ENCODE results near the gene TMEM185B. TPM values are rescaled to one million over a fixed set of nuclear protein-coding genes. Genes with fewer than 3 reads are reported as not detected.
"Not testable (repeated sequence)": the region's sequence is repeated elsewhere in the genome, so short reads cannot be mapped to it uniquely, and the experiment has no call there.

Gene TMEM185B
- polyA plus RNA-seq = 10 to 100 TPM in 1 of 3 donors, 1 to 10 TPM in 2; 7.5 to 19.0 (median 8.3) TPM

DNA sequence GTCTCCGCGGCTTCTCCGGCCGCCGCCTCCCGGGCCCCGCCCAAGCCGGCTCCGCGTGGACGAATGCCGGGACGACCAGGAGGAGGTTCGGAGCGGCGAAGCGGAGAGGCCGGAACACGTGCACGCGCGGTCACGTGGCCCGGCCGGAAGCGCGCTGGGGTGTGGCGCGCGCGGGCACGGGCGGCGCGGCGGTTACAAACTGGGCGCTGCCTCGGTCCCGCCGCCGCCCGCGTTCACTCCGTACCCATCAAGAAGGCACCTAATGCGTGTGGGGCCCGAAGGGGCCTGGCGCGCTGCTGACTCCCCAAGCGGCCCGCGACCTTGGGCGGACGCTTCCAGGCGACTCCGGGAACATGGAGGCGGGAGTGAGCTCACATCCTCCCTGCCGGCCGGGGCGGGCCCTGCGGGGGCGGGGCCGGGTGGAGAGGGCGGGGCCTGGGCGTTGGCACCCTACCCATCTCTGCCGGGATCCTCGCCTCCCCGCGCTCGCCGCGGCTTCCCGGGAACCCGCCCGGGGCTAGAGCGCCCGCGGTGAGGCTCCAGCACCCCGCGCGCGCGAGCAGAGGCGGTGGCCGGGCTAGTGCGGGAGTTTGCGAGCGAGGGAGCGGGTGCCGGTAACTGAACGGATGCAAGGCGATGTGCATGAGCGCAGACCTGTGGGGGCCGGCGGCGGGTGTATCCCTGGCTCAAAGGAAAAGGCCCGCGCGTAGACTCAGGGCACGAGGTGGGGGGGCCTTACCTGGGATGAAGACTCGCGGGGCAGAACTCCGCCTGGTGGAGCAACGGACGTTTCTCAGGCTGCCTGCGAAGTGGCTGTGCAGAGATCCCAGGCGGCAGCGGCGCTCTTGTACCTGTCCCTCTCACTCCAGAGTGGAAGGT is at the start of gene TMEM185B:
TMEM185B (minus strand) TSS at position 367 of the 879 bp plus-strand sequence. CDS start 424 bp downstream, outside the sequence.
- 1 to 3% (median 2%) methylated on average over 87 to 108 of the region's 108 CpGs for WGBS, 3 donors
- H3K27ac ChIP-seq (ENCODE audit: low read depth, low read length) = peak within 1 kb of the TSS; percentile 45

DNA sequence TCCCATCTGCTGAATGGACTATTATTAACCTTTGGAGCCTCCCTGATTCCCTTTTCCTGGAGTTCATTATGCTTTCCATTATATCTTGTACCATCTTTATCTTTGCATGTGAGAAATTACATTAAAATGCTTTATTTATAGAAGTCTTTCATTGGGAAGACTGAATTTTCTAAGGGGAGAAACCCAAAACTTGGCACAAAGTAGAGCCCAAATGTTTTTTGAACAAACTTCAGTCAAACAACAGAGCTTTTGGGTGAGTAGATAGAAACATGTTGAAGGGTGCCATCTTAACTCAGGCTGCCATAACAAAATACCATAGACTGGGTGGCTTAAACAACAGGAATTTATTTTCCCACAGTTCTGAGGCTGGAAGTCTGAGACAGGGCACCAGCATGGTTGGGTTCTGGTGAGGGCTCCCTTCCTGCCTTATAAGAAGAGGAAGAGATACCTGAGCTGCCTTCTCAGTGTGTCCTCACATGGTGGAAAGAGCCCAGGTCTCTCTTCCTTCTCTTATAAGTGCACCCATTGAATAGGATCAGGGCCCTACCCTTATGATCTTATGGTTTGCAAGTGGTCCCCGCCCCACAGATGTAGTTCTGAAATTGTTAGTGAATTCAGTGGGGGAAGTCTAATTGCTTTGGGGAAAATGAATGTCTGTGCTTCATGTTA is 48.6 kb upstream of the TMEM185B start:
- no peak overlapping the region for H3K27ac ChIP-seq (ENCODE audit: low read depth, low read length)
- WGBS, 3 donors = 97 to 100% (median 98%) methylated on average over 1 of the region's 1 CpG

DNA sequence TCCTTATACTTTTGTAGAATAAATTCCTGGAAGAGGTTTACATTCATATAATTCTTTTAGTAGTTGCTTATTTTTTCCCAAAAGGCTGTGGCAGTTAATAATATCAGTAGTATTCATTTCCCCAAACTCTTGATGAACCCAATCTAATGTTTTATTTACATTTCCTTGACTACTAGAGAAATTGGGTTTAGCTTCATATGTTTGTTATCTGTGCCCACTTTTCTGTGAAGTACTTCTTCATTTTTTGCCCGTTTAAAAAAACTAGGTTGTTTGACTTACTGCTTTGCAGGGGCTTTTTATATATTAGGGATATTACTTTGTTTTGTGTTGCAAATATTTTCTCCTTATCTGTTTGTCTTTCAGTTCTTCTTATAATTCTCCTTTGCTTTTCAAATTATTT is 46.6 kb upstream of the TMEM185B start:
- 35 to 58% (median 47%) methylated on average over 1 of the region's 1 CpG for WGBS, 3 donors
- H3K27ac ChIP-seq (ENCODE audit: low read depth, low read length) = no peak overlapping the region

DNA sequence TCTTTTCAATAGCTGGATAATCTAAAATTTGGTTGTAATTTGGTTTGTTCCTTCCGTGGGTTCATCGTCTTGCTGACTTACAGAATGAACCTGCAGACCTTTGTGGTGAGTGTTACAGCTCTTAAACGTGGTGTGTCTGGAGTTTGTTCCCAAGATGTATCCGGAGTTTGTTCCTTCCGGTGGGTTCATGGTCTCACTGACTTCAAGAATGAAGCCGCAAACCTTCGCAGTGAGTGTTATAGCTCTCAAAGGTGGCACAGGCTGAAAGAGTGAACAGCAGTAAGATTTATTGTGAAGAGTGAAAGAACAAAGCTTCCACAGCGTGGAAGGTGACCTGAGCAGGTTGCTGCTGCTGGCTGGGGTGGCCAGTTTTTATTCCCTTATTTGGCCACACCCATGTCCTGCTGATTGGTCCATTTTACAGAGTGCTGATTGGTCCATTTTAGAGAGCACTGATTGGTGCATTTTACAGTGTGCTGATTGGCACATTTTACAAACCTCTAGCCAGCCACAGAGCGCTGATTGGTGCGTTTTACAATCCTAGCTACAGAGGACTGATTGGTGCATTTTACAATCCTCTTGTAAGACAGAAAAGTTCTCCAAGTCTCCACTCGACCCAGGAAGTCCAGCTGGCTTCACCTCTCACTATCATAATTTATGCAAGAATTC is 46.0 kb upstream of the TMEM185B start:
- 76 to 91% (median 77%) methylated on average over 11 of the region's 11 CpGs for WGBS, 3 donors
- no peak overlapping the region for H3K27ac ChIP-seq (ENCODE audit: low read depth, low read length)

DNA sequence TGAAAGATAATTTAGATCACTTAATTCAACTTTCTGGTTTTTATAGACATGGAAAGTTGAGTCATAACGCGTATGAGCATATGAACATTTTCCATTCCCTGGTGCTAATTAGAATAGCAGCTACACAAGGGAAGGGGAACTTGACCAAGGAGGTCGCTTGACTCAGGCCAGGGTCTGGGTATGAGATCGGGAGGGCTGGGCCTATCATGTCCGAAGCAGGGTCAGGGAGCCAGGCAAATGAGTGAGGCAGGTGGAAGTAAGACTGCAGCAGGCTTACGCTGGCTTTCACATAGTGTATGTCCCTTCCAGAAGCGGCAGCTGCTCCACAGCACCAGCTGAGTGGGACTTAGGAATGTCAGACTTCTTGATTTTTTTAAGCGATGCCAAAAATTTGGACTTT is 44.1 kb upstream of the TMEM185B start:
- 82 to 89% (median 87%) methylated on average over 8 of the region's 8 CpGs for whole genome bisulfite sequencing, 3 donors
- no peak overlapping the region for H3K27ac ChIP-seq (ENCODE audit: low read depth, low read length)

DNA sequence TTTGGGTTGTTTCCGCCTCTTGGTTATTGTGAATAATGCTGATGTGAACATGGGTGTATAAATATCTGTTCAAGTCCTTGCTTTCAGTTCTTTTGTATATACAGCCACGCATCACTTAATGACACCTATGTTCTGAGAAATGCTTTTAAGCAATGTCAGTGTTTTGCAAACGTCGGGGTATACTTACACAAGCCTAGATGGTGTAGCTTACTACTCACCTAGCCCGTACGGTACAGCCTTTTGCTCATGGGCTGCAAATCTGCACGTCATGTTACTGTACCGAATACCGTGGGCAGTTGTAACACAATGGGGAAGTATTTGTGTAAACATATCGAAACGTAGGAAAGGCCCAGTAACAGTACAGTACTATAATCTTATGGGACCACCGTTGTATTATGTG is 41.8 kb upstream of the TMEM185B start:
- WGBS, 3 donors = 50 to 74% (median 57%) methylated on average over 12 of the region's 12 CpGs
- no peak overlapping the region for H3K27ac ChIP-seq (ENCODE audit: low read depth, low read length)

DNA sequence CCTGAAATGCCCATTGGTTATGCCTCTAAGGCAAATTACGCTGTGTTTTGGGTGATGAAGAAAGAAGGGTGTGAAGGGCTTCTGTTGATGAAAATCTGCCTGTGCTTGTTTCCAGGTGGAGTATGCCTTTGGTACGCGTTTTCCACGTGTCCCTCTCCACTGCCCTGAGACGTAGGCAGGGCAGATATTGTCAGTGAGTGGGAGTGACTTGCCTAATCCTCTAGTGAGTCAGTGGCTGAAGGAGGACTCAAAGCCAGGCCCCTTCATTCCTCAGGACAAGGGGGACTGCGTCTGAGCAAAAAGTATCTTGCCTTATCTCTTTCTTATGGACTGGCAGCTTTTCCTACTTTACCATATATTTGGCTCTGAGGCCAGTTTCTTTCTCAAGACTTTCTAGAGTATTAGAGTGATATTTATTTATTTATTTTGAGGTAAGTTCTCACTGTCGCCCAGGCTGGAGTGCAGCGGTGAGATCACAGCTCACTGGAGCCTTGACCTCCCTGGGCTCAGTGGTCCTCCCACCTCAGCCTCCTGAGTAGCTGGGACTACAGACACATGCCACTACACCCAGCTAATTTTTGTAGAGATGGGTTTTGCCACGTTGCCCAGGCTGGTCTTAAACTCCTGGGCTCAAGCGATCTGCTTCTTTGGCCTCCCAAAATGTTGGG is 39.7 kb upstream of the TMEM185B start:
- 69 to 84% (median 79%) methylated on average over 10 of the region's 10 CpGs for WGBS, 3 donors
- H3K27ac ChIP-seq (ENCODE audit: low read depth, low read length) = no peak overlapping the region

DNA sequence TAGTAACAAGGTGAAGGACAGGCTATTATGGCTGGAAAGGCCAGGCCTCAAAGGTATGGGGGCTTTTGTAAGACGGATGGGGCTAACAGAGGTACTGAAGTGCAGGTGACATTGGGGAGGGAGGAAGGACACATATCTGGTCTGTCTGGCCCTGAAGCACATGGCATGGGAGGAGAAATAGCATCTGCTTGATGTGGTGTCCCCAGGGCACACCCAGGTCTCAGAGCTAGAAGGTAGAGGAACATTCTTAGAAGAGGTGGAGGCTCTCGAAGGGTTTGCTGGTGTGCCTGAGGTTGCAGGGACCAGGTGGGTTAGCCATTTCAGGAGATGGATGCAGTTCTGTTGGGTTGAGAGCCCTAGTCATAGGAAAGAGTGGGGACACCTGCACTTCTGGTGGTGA is 39.0 kb upstream of the TMEM185B start:
- WGBS, 3 donors = 69 to 92% (median 87%) methylated on average over 2 of the region's 2 CpGs
- no peak overlapping the region for H3K27ac ChIP-seq (ENCODE audit: low read depth, low read length)

DNA sequence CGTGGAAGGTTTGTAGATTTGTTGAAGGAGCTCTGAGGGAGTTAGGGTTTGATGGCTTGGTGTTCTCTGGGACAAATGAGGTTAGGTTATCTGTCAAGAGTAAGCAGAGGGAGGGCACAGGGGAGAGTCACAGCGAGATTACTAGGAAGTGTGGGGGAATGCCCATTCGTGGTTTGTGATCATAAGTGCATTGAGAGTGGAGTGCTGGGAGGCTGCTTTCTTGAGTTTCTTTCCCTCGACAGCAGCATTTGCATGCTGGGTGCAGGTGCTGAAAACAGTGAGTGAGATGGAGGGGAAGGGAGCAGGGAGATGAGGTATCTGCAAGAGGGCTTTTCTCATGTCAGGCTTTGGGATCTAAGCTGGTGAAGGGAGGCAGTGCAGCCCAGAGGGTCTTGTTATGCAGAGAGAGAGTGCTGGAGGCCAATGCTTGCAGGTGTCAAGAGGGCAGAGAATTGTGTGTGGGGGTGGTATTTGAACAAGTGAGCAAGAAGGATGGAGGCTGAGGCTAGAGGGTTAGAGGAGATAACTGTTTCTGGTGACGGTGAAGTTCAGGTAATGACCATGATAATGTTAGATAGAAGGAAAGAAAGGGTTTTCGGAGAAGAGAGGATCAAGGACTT is 38.3 kb upstream of the TMEM185B start:
- 78 to 82% (median 80%) methylated on average over 6 of the region's 6 CpGs for WGBS, 3 donors
- no peak overlapping the region for H3K27ac ChIP-seq (ENCODE audit: low read depth, low read length)

DNA sequence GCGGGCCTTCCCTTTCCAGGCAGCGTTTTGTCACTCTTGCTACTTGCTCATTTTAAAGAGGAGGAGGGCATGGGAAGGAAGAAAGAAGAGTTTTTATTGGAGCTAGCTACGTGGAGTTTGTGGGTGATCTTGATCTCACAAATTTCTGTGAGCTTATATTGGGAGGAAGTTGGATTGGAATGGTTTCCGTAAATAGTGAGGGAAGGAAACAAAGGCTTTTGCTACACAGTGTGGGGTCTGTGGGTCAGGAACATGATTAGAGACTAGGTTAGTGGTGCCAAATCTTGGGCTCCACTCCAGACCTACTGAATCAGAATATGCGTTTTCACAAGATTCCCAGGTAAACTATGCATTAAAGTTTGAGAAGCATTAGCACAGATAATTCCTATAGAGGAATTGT is 37.5 kb upstream of the TMEM185B start:
- H3K27ac ChIP-seq (ENCODE audit: low read depth, low read length) = no peak overlapping the region
- 58 to 93% (median 60%) methylated on average over 5 of the region's 5 CpGs for WGBS, 3 donors

DNA sequence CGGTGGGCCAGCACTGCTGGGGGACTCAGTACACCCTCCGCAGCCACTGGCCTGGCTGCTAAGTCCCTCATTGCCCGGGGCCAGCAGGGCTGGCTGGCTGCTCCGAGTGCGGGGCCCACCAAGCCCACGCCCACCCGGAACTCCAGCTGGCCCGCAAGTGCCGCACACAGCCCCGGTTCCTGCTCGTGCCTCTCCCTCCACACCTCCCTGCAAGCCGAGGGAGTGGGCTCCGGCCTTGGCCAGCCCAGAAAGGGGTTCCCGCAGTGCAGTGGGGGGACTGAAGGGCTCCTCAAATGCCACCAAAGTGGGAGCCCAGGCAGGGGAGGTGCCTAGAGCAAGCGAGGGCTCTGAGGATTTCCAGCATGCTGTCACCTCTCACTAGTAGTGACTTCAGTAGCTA is 36.7 kb upstream of the TMEM185B start:
- WGBS, 3 donors = 85 to 99% (median 95%) methylated on average over 4 to 12 of the region's 15 CpGs
- H3K27ac ChIP-seq (ENCODE audit: low read depth, low read length) = not testable (repeated sequence)

DNA sequence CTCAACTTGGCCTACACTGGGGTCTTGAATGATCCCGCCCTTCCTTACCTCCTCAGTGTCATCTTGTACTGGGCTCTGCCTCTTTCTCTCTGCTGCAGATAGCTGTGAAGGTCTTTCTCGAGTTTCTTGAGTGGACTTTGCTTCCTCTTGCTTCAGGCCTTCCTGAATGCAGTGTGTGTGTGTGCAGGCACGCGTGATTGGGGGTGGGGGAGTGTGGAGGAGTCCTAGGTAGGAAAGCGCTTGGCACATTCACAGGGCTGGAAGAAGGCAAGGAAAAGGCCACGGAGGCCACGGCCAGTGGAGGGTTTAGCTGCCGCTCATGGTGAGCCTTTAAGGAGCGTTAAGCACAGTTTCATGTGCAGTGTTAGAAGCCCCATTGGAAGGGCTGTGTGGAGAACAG is 35.0 kb upstream of the TMEM185B start:
- WGBS, 3 donors = 74 to 83% (median 75%) methylated on average over 9 of the region's 9 CpGs

DNA sequence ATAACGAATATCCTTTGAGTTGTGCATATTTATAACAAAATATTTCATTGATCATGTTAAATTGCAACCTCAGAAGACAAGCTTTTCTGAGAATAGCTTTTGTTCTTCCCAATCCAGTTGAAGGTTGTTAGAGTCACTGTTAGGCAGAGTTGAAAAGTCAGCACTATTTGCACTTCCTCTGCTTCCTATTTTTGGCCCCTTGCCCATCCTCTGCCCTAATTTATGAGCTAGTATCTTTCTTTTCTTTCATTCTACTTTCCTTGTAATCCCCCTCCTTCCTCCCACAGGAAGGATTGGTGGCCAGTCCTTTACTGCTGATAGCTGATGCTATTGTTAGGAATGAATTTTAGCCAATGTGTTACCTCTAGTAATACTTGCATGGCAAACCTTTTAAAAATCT is 34.3 kb upstream of the TMEM185B start:
- H3K27ac ChIP-seq (ENCODE audit: low read depth, low read length) = no peak overlapping the region
- 13 to 45% (median 37%) methylated on average over 1 of the region's 1 CpG for WGBS, 3 donors

More for the DNA sequence above, 35.0 kb upstream of the TMEM185B start:
- no peak overlapping the region for H3K27ac ChIP-seq (ENCODE audit: low read depth, low read length)

DNA sequence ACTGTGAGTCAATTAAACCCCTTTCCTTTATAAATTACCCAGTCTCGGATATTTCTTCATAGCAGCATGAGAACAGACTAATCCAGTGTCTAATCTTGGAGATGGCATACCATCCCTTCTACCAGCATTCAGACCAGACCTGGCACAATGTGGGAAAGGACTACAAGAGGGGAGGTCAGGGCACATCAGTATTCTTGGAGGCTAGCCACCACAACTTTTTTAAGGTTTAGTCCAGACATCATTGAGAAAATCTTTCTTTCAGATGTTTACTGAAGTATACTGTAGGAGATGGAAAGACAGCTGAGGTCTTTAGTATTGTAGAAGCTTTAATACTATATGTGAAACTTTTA is 33.4 kb upstream of the TMEM185B start:
- no peak overlapping the region for H3K27ac ChIP-seq (ENCODE audit: low read depth, low read length)
- WGBS, 3 donors = 37 to 76% (median 40%) methylated on average over 1 of the region's 1 CpG

DNA sequence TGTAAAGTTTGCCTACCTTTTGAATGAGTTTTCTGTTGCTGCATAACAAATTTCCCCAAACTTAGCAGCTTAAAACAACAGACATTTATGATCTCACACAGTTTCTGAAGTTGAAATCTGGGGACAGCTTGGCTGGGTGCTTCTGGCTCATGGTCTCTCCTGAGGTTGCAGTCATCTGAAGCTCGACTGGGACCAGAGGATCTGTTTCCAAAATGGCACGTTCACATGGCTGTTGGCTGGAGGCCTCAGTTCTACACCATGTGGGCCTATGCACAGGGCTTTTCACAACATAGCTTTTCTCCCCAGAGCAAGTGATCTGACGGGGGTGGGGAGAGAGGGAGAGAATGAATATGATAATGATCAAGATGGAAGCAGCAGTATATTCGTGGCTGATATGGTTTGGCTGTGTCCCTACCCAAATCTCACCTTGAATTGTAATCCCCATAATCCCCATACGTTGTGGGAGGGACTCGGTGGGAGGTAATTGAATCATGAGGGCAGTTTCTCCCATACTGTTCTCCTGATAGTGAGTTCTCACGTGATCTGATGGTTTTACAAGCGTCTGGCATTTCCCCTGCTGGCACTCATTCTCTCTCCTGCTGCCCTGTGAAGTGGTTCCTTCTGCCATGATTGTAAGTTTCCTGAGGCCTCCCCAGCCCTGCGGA is 32.9 kb upstream of the TMEM185B start:
- H3K27ac ChIP-seq (ENCODE audit: low read depth, low read length) = no peak overlapping the region
- WGBS, 3 donors = 48 to 82% (median 62%) methylated on average over 9 of the region's 9 CpGs

DNA sequence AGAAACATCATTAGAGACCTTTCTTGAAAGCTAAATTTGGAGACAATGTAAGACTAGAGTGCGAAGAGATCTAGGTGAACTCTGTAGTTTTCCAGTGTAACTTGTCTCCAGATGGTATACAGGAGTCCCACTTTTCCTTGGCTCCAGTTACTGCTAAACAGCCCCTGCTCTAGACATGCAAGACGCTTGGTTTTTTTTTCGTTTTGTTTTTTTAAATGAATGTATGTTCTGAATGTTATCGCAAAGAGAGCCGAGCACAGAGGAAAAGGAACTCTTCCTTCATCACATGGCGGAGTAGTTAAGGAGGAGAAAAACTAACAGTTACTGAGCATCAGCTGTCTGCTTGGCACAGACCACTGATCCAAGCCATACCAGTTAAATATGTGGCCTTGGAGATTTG is 31.9 kb upstream of the TMEM185B start:
- 56 to 85% (median 72%) methylated on average over 6 of the region's 6 CpGs for WGBS, 3 donors
- no peak overlapping the region for H3K27ac ChIP-seq (ENCODE audit: low read depth, low read length)

DNA sequence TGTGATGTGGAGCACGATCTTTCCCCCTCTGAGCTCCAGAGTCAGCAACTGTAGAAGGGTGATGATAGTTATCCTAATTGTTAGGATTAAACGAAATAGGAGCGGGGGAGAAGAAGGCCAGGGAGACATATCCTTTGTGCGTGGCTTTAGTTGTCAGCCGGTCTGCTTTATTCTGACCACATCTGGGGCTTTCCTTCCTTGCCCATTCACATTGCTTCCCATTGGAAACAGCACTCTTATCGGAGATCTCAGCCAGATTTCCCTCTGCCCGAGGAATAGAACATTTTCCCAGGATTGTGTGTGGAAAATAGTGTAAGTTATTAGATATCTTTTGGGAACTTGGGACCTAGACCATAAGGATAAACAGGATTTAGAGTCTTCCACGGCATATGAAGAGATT is 31.0 kb upstream of the TMEM185B start:
- WGBS, 3 donors = 43 to 74% (median 44%) methylated on average over 8 of the region's 8 CpGs
- no peak overlapping the region for H3K27ac ChIP-seq (ENCODE audit: low read depth, low read length)

Data from adipose tissue (tissue), 3 donors.